Left lung (tissue), 10 donors: Measurements from ENCODE around the gene SLC44A3. TPM values are rescaled to one million over a fixed set of nuclear protein-coding genes. Genes with fewer than 3 reads are reported as not detected.
A peak's percentile ranks its signal among the peaks of the same experiment; 100 is the strongest.

ENCODE experiments used
- ATAC-seq: fragments of 200-7000 bp; cut with Tn5 transposase; one replicate; pipeline ENCODE4 v1.9.1; 2020; ENCODE audit warnings: moderate library complexity
- DNase-seq, 4 donors: peaks; one replicate each; pipeline ENCODE4 v3.0.0-alpha.2; 2013 to 2020
- H3K27ac ChIP-seq, 2 donors: fragments of 200-600 bp; sonication (generic) in 1 of 2; one replicate each; pipeline versions ENCODE4 v1.5.0 to v1.8.0; 2020 to 2021
- H3K27me3 ChIP-seq, 2 donors: fragments of 200-600 bp; sonication (generic) in 1 of 2; one replicate each; pipeline versions ENCODE4 v1.5.0 to v1.8.0; 2020 to 2021
- H3K36me3 ChIP-seq, 2 donors: fragments of 200-600 bp; sonication (generic) in 1 of 2; one replicate each; pipeline versions ENCODE4 v1.5.0 to v1.8.0; 2020 to 2021
- H3K4me1 ChIP-seq, 2 donors: fragments of 200-600 bp; one replicate each; pipeline ENCODE4 v1.8.0; 2021
- H3K4me3 ChIP-seq, 2 donors: fragments of 200-600 bp; sonication (generic) in 1 of 2; one replicate each; pipeline versions ENCODE4 v1.5.0 to v1.8.0; 2020 to 2021; ENCODE audit warnings: mild to moderate bottlenecking in 1 of 2
- H3K9me3 ChIP-seq, 2 donors: fragments of 200-600 bp; sonication (generic) in 1 of 2; one replicate each; pipeline versions ENCODE4 v1.5.0 to v1.8.0; 2020 to 2021
- intact Hi-C, 2 donors: fragments of 100-400 bp; cut with DNase I; formaldehyde crosslinking; loops; one replicate each; pipeline versions ENCODE4 v1.11.2 to v1.14.2; 2022
- polyA plus RNA-seq, 6 donors: library from polyadenylated mRNA; unstranded; fragments of 120-200 nt; gene quantifications; one replicate each; pipeline ENCODE4 v1.2.1, GENCODE V29; 2013; ENCODE audit not compliant: insufficient read length in 6 of 6
- total RNA-seq, 2 donors: library from RNA; stranded (reverse); fragmentation: NEBNext Ultra II Directional; extraction: Animal tissue kit (Norgen Biotek cat#: 25700); gene quantifications; one replicate each; pipeline ENCODE4 v1.2.1, GENCODE V29; 2021
- TF ChIP-seq, protein P1 (sequence below), 2 donors: fragments of 200-600 bp; sonication (generic) in 1 of 2; IDR thresholded peaks; one replicate each; pipeline versions ENCODE4 v1.5.0 to v1.8.0; 2021; ENCODE audit warnings: antibody characterized with exemption in 2 of 2
- donor health status: DM: no; HTN: yes; CAD: no.
- donor health status: DM: no; HTN: no; CAD: no.

SLC44A3 gene
- total and polyA plus RNA-seq, 8 donors = 14.1 to 49.9 (median 37.6) TPM

DNA sequence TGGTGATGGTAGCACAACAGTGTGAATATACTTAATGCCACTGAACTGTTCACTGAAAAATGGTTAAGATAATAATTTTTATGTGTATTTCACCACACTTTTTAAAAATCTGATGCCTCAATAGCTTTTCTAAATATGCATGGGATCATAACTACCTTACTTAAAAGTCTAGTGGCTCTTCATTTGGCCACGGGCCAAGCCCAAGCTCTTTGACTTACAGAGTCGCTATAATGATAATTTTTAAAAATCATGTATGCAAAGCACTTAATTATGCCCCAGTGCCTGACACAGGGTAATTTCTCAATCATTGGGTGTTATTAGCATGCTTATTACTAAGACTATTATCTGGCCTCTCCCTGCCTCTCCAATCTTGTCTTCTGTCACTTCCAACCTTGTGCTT is 114.4 kb downstream of the SLC44A3 start:
- TF ChIP-seq, protein P1, sequence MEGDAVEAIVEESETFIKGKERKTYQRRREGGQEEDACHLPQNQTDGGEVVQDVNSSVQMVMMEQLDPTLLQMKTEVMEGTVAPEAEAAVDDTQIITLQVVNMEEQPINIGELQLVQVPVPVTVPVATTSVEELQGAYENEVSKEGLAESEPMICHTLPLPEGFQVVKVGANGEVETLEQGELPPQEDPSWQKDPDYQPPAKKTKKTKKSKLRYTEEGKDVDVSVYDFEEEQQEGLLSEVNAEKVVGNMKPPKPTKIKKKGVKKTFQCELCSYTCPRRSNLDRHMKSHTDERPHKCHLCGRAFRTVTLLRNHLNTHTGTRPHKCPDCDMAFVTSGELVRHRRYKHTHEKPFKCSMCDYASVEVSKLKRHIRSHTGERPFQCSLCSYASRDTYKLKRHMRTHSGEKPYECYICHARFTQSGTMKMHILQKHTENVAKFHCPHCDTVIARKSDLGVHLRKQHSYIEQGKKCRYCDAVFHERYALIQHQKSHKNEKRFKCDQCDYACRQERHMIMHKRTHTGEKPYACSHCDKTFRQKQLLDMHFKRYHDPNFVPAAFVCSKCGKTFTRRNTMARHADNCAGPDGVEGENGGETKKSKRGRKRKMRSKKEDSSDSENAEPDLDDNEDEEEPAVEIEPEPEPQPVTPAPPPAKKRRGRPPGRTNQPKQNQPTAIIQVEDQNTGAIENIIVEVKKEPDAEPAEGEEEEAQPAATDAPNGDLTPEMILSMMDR (IDR thresholded peaks at IDR 0.05) = no peak
- H3K27ac ChIP-seq = no peak overlapping the region
- peaks cover 0 to under 1% of the 10 kb centered on the region in 2 donors for H3K27me3 ChIP-seq
- H3K9me3 ChIP-seq = no peaks in the 10 kb centered on the region
- H3K4me1 ChIP-seq = peaks cover 3 to 11% of the 10 kb centered on the region in 2 donors
- no peak overlapping the region for H3K4me3 ChIP-seq
- H3K36me3 ChIP-seq = peaks cover 0 to 5% of the 10 kb centered on the region in 2 donors
- no peak for ATAC-seq
- intact Hi-C loops = no loop called here
- DNase-seq = no peak

DNA sequence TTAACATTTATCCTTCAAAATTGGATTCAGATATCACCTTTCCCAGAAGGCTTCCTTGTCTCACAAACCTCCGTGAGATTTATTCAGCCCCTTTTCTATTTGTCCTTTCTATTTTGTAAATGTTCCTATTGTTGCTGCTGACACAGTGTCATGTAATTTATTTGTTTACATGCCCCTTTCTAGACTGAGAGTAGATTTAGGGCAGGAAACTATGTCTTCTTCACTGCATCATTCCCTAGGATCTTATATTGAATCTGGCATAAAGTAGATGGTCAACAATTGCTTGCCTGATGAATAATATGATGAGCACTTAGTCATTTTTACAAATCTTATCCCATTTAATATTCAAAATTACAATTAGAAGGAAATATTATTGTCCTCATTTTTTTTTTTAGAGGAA is 114.9 kb downstream of the SLC44A3 start:
- Histone ChIP-seq H3K27ac (no peak overlapping the region), H3K4me3 (no peak overlapping the region), H3K9me3 (no peaks in the 10 kb centered on the region), H3K36me3 (peaks cover 0 to 5% of the 10 kb centered on the region in 2 donors), H3K27me3 (no peaks in the 10 kb centered on the region), H3K4me1 (peaks cover 3 to 6% of the 10 kb centered on the region in 2 donors)
- ATAC-seq = no peak
- intact Hi-C loops = no loop called here
- TF ChIP-seq, protein P1 (IDR thresholded peaks at IDR 0.05) = no peak
- no peak for DNase-seq

DNA sequence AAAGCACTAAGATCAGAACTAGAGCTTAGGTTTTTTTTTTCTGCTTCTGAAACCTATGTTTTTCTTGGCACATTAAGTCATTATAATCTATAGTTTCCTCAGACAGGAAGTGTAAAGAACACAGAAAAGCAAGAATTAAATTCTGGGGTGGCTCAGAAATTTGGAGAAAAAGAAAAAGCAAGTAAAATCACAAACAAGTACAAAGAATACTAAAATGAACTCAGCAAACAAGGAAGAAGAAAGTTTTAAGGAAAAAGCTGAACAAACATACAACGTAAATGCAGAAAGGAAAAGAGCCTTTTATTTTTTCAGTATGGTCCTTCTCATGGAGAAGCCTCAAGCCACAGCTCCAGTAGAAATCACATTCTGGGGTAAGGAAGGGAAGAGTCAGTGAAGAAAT is 115.3 kb downstream of the SLC44A3 start:
- H3K36me3 ChIP-seq = peaks cover 0 to 5% of the 10 kb centered on the region in 2 donors
- H3K4me3 ChIP-seq = no peak overlapping the region
- ATAC-seq = no peak
- TF ChIP-seq, protein P1 (IDR thresholded peaks at IDR 0.05) = no peak
- no peaks in the 10 kb centered on the region for H3K9me3 ChIP-seq
- no peak overlapping the region for H3K27ac ChIP-seq
- no peaks in the 10 kb centered on the region for H3K27me3 ChIP-seq
- intact Hi-C loops = no loop called here
- no peak for DNase-seq
- H3K4me1 ChIP-seq = peaks cover 3 to 6% of the 10 kb centered on the region in 2 donors

DNA sequence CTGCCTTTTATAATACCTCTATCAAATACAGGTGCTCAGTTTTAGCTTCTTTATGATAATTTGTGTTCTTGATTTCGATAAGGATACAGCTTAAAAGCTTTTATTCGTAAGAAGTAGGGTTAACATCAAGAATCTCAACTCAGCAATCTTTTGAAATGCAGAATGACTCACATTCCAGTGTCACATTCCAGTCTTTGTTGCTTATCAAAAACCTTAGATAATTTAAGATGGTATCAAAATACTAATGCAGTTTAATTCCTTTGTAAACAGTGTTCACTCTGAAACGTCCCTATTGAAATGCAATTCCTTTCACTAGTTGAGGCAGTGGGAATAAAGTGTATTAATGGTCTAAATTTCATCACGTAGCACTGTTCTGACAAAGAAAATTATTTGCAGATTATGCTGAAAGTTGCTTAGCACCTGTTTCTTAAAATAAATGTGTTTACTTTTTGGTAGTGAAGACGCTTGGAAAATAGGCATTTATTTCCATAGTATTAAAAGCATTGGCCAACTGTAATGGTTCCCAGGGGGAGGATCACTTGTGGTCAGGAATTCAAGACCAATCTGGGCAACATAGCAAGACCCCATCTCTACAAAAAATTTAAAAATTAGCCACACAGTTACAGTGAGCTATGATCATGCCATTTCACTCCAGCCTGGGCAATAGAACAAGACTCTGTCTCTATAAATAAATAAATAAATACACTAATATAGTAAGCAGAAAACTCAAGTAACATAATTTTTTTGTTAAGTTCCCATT is 116.9 kb downstream of the SLC44A3 start:
- Histone ChIP-seq H3K9me3 (no peaks in the 10 kb centered on the region), H3K36me3 (peaks cover 0 to 5% of the 10 kb centered on the region in 2 donors), H3K27me3 (no peaks in the 10 kb centered on the region), H3K4me3 (no peak overlapping the region), H3K4me1 (peaks cover 3 to 6% of the 10 kb centered on the region in 2 donors), H3K27ac (peak overlapping the region in 1 of 2 donors; percentile 63)
- DNase-seq = no peak
- peak; percentile 25 for ATAC-seq
- TF ChIP-seq, protein P1 (IDR thresholded peaks at IDR 0.05) = no peak
- intact Hi-C loops = no loop called here

DNA sequence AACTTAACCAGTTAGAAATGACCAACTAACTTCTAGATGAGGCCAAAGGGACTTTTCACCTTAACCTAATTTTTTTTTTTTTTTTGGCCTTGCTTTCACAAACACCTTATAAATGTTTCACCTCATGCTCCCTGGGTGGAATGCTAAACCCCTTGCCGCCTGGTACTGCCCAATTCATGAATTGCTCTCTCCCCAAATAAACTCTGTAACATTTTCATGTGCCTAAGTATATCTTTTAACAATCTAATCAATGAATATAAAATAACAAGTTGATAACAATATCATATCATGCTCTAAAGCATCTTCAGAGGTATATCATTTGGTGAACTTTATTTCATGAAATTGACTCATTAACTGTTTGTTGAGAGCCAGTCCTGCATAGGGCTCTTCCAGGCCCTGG is 117.7 kb downstream of the SLC44A3 start:
- Histone ChIP-seq H3K36me3 (peaks cover 0 to 5% of the 10 kb centered on the region in 2 donors), H3K4me1 (peaks cover 3 to 6% of the 10 kb centered on the region in 2 donors), H3K27me3 (no peaks in the 10 kb centered on the region), H3K9me3 (no peaks in the 10 kb centered on the region), H3K4me3 (no peak overlapping the region), H3K27ac (peak overlapping the region in 1 of 2 donors; percentile 63)
- DNase-seq = no peak
- intact Hi-C loops = no loop called here
- no peak for ATAC-seq
- TF ChIP-seq, protein P1 (IDR thresholded peaks at IDR 0.05) = no peak
